GM19099 (cell line): ENCODE data around the gene ST6GALNAC5.

Source experiments
- POLR2A ChIP-seq: IDR thresholded peaks from 3 replicates; pipeline ENCODE4 v1.6.1; 2011; ENCODE audit warnings: low read depth; ENCODE audit not compliant: insufficient read length; ENCODE audit errors: extremely low read depth

Gene ST6GALNAC5

GRCh38 chr1:76905876-76906595, 38.8 kb downstream of the ST6GALNAC5 start:
- TF ChIP-seq POLR2A: no peak

GRCh38 chr1:76909311-76909710, 42.0 kb downstream of the ST6GALNAC5 start:
- TF ChIP-seq POLR2A: no peak

GRCh38 chr1:76919085-76919484, 51.8 kb downstream of the ST6GALNAC5 start:
- TF ChIP-seq POLR2A: no peak

GRCh38 chr1:76921590-76921989, 54.3 kb downstream of the ST6GALNAC5 start:
- no peak for TF ChIP-seq POLR2A

- TF ChIP-seq POLR2A: no peak
Observed at GRCh38 chr1:76925825-76926224, 58.5 kb downstream of the ST6GALNAC5 start.

GRCh38 chr1:76928522-76928921, 61.2 kb downstream of the ST6GALNAC5 start:
- no peak for TF ChIP-seq POLR2A

- TF ChIP-seq POLR2A: no peak
Observed at GRCh38 chr1:76929136-76929535, 61.9 kb downstream of the ST6GALNAC5 start.

GRCh38 chr1:76933847-76934815, 66.9 kb downstream of the ST6GALNAC5 start:
- no peak for TF ChIP-seq POLR2A

GRCh38 chr1:76938304-76938703, 71.0 kb downstream of the ST6GALNAC5 start:
- no peak for TF ChIP-seq POLR2A

- TF ChIP-seq POLR2A: no peak
Observed at GRCh38 chr1:76939050-76939816, 72.0 kb downstream of the ST6GALNAC5 start.

- TF ChIP-seq POLR2A: no peak
Observed at GRCh38 chr1:76939817-76940216, 72.5 kb downstream of the ST6GALNAC5 start.

- TF ChIP-seq POLR2A: no peak
Observed at GRCh38 chr1:76940571-76941335, 73.5 kb downstream of the ST6GALNAC5 start.

GRCh38 chr1:76942549-76942948, 75.3 kb downstream of the ST6GALNAC5 start:
- no peak for TF ChIP-seq POLR2A

- no peak for TF ChIP-seq POLR2A
Observed at GRCh38 chr1:76944942-76945341, 77.7 kb downstream of the ST6GALNAC5 start.
